ENCODE measurements around the gene GFOD1.

DNA sequence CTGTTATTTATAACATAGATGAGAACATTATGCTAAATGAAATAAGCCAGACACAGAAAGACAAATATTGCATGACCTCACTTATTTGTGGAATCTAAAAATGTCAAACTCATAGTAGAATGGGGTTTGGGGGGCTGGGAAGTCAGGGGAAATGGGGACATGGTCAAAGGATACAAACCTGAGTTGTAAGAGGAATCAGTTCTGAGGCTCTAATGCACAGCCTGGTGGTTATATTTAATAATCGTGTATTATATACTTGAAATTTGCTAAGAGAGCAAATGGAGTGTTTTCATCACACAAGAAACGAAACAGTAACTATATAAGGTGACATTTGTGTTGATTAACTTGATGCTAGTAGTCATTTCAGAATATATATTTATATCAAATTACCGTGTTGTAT lies 40.8 kb upstream of the GFOD1 start:
- TF ChIP-seq POLR2A (IDR thresholded peaks at IDR 0.05; ENCODE audit: low read length) (no peak), RAD21 (conservative IDR thresholded peaks at IDR 0.05 in 1 of 2, IDR thresholded peaks at IDR 0.05 in 1 of 2) (no peak), ZSCAN20 (CRISPR knock-in tag; IDR thresholded peaks at IDR 0.05) (no peak), SMC3 (IDR thresholded peaks at IDR 0.05) (no peak)
- TF ChIP-seq, protein P1, sequence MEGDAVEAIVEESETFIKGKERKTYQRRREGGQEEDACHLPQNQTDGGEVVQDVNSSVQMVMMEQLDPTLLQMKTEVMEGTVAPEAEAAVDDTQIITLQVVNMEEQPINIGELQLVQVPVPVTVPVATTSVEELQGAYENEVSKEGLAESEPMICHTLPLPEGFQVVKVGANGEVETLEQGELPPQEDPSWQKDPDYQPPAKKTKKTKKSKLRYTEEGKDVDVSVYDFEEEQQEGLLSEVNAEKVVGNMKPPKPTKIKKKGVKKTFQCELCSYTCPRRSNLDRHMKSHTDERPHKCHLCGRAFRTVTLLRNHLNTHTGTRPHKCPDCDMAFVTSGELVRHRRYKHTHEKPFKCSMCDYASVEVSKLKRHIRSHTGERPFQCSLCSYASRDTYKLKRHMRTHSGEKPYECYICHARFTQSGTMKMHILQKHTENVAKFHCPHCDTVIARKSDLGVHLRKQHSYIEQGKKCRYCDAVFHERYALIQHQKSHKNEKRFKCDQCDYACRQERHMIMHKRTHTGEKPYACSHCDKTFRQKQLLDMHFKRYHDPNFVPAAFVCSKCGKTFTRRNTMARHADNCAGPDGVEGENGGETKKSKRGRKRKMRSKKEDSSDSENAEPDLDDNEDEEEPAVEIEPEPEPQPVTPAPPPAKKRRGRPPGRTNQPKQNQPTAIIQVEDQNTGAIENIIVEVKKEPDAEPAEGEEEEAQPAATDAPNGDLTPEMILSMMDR (IDR thresholded peaks at IDR 0.05) = no peak
- TF ChIP-seq, protein P2, sequence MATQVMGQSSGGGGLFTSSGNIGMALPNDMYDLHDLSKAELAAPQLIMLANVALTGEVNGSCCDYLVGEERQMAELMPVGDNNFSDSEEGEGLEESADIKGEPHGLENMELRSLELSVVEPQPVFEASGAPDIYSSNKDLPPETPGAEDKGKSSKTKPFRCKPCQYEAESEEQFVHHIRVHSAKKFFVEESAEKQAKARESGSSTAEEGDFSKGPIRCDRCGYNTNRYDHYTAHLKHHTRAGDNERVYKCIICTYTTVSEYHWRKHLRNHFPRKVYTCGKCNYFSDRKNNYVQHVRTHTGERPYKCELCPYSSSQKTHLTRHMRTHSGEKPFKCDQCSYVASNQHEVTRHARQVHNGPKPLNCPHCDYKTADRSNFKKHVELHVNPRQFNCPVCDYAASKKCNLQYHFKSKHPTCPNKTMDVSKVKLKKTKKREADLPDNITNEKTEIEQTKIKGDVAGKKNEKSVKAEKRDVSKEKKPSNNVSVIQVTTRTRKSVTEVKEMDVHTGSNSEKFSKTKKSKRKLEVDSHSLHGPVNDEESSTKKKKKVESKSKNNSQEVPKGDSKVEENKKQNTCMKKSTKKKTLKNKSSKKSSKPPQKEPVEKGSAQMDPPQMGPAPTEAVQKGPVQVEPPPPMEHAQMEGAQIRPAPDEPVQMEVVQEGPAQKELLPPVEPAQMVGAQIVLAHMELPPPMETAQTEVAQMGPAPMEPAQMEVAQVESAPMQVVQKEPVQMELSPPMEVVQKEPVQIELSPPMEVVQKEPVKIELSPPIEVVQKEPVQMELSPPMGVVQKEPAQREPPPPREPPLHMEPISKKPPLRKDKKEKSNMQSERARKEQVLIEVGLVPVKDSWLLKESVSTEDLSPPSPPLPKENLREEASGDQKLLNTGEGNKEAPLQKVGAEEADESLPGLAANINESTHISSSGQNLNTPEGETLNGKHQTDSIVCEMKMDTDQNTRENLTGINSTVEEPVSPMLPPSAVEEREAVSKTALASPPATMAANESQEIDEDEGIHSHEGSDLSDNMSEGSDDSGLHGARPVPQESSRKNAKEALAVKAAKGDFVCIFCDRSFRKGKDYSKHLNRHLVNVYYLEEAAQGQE (IDR thresholded peaks at IDR 0.05) = no peak
- TF ChIP-seq, protein P3, sequence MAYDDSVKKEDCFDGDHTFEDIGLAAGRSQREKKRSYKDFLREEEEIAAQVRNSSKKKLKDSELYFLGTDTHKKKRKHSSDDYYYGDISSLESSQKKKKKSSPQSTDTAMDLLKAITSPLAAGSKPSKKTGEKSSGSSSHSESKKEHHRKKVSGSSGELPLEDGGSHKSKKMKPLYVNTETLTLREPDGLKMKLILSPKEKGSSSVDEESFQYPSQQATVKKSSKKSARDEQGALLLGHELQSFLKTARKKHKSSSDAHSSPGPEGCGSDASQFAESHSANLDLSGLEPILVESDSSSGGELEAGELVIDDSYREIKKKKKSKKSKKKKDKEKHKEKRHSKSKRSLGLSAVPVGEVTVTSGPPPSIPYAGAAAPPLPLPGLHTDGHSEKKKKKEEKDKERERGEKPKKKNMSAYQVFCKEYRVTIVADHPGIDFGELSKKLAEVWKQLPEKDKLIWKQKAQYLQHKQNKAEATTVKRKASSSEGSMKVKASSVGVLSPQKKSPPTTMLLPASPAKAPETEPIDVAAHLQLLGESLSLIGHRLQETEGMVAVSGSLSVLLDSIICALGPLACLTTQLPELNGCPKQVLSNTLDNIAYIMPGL (CRISPR knock-in tag; IDR thresholded peaks at IDR 0.05; ENCODE audit: borderline replicate concordance) = no peak
- TF ChIP-seq, protein P4, sequence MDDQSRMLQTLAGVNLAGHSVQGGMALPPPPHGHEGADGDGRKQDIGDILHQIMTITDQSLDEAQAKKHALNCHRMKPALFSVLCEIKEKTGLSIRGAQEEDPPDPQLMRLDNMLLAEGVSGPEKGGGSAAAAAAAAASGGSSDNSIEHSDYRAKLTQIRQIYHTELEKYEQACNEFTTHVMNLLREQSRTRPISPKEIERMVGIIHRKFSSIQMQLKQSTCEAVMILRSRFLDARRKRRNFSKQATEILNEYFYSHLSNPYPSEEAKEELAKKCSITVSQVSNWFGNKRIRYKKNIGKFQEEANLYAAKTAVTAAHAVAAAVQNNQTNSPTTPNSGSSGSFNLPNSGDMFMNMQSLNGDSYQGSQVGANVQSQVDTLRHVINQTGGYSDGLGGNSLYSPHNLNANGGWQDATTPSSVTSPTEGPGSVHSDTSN (IDR thresholded peaks at IDR 0.05) = no peak

All from A549 (cell line).